Measurements from ENCODE around the gene RGS3.

The RGS3 gene

DNA sequence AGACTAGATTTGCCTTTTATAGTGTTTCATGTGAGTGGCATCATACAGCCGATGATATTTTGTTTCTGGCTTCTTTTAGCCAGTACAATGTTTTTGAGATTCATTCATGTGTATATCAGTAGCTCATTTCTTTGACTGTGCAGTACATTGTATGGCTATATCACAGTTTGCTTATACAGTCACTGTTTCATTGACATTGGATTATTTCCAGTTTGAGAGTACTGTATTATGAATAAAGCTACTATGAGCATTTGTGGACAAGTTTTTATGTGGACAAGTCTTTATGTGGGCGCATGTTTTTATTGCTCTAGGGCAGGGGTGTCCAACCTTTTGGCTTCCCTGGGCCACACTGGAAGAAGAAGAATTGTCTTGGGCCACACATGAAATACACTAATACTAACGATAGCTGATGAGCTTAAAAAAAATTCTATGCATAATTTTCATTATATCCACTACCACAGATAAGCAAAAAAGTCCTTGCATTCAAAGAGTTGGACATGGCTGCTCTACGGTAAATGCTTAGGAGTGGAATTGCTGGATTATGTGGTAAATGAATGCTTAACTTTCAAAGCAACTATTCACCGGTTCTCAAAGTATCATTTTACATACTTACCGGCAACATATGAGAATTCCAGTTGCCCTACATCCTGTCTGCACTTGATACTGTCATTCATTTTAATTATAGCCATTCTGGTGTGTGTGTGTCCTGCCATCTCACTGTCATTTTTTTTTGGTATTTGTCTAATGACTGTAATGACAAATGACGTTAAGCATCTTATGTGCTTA lies 177.8 kb downstream of the RGS3 start:
- no peak overlapping the region for H3K18ac ChIP-seq (ENCODE audit: low read length)
- H3K27me3 ChIP-seq (ENCODE audit: control insufficient read depth in 3 of 3, insufficient read depth in 3 of 3, low read depth in 1 of 3, low read length in 3 of 3): no peaks in the 10 kb centered on the region
- H2AFZ ChIP-seq (ENCODE audit: low read length): no peak overlapping the region
- H3K4me1 ChIP-seq (ENCODE audit: control insufficient read depth in 2 of 2, insufficient read depth in 1 of 2, low read depth in 1 of 2, low read length in 2 of 2): peaks cover 0 to 7% of the 10 kb centered on the region in 2 donors
- no peaks in the 10 kb centered on the region for H3K9me3 ChIP-seq (replicated peaks in 1 of 2; ENCODE audit: control insufficient read depth in 2 of 2, insufficient read depth in 1 of 2, low read depth in 1 of 2, low read length in 2 of 2)
- no peak overlapping the region for H2BK120ac ChIP-seq (ENCODE audit: low read depth, low read length)
- H3K27ac ChIP-seq (replicated peaks; ENCODE audit: low read length): no peak overlapping the region
- no peak overlapping the region for H2BK5ac ChIP-seq (ENCODE audit: low read length)
- H3K4ac ChIP-seq (ENCODE audit: low read length): no peak overlapping the region
- H2BK12ac ChIP-seq (ENCODE audit: low read length): no peak overlapping the region
- H2AK5ac ChIP-seq (ENCODE audit: low read depth, low read length): no peak overlapping the region
- H3K14ac ChIP-seq (ENCODE audit: low read length): no peak overlapping the region
- H3K23ac ChIP-seq (ENCODE audit: low read depth, low read length, poor library complexity): no peak overlapping the region
- no peaks in the 10 kb centered on the region for H3K36me3 ChIP-seq (replicated peaks in 1 of 2; ENCODE audit: control insufficient read depth in 2 of 2, insufficient read depth in 2 of 2, low read length in 2 of 2)
- H4K8ac ChIP-seq (ENCODE audit: low read depth, low read length): no peak overlapping the region
- no peak overlapping the region for H4K91ac ChIP-seq (ENCODE audit: low read depth, low read length, poor library complexity)
- H3K9ac ChIP-seq (ENCODE audit: low read depth, low read length, poor library complexity): no peak overlapping the region
- no peaks in the 10 kb centered on the region for H3K79me1 ChIP-seq (ENCODE audit: low read depth, low read length)
- H2BK15ac ChIP-seq (ENCODE audit: low read length): no peak overlapping the region
- no peak for DNase-seq (ENCODE audit: low spot score)
- no CpG with 5 or more reads among the region's 7 CpGs for WGBS, 2 donors (ENCODE audit: extremely low coverage in 2 of 2, insufficient read length in 2 of 2, insufficient replicate concordance in 1 of 2)
- H3K4me2 ChIP-seq (ENCODE audit: insufficient read depth, low read length, poor library complexity, severe bottlenecking): no peak overlapping the region
- no peak overlapping the region for H3K4me3 ChIP-seq (ENCODE audit: low read length in 2 of 2)

GRCh38 chr9:113644321-113644720 lies 180.8 kb downstream of the RGS3 start:
- no peak overlapping the region for H4K91ac ChIP-seq (ENCODE audit: low read depth, low read length, poor library complexity)
- peaks cover 0 to 6% of the 10 kb centered on the region in 2 donors for H3K4me1 ChIP-seq (ENCODE audit: control insufficient read depth in 2 of 2, insufficient read depth in 1 of 2, low read depth in 1 of 2, low read length in 2 of 2)
- no peaks in the 10 kb centered on the region for H3K79me1 ChIP-seq (ENCODE audit: low read depth, low read length)
- no peak overlapping the region for H3K4me2 ChIP-seq (ENCODE audit: insufficient read depth, low read length, poor library complexity, severe bottlenecking)
- no peak overlapping the region for H2BK120ac ChIP-seq (ENCODE audit: low read depth, low read length)
- no peak overlapping the region for H3K27ac ChIP-seq (replicated peaks; ENCODE audit: low read length)
- H3K4ac ChIP-seq (ENCODE audit: low read length): no peak overlapping the region
- H3K27me3 ChIP-seq (ENCODE audit: control insufficient read depth in 3 of 3, insufficient read depth in 3 of 3, low read depth in 1 of 3, low read length in 3 of 3): no peaks in the 10 kb centered on the region
- H3K4me3 ChIP-seq (ENCODE audit: low read length in 2 of 2): no peak overlapping the region
- no peak overlapping the region for H2BK15ac ChIP-seq (ENCODE audit: low read length)
- H3K23ac ChIP-seq (ENCODE audit: low read depth, low read length, poor library complexity): no peak overlapping the region
- H3K18ac ChIP-seq (ENCODE audit: low read length): no peak overlapping the region
- H2BK12ac ChIP-seq (ENCODE audit: low read length): no peak overlapping the region
- H2AFZ ChIP-seq (ENCODE audit: low read length): no peak overlapping the region
- no peak overlapping the region for H3K14ac ChIP-seq (ENCODE audit: low read length)
- no peak overlapping the region for H2AK5ac ChIP-seq (ENCODE audit: low read depth, low read length)
- DNase-seq (ENCODE audit: low spot score): no peak
- H3K9me3 ChIP-seq (replicated peaks in 1 of 2; ENCODE audit: control insufficient read depth in 2 of 2, insufficient read depth in 1 of 2, low read depth in 1 of 2, low read length in 2 of 2): no peaks in the 10 kb centered on the region
- H3K9ac ChIP-seq (ENCODE audit: low read depth, low read length, poor library complexity): no peak overlapping the region
- no CpG with 5 or more reads among the region's 2 CpGs for whole genome bisulfite sequencing, 2 donors (ENCODE audit: extremely low coverage in 2 of 2, insufficient read length in 2 of 2, insufficient replicate concordance in 1 of 2)
- no peaks in the 10 kb centered on the region for H3K36me3 ChIP-seq (replicated peaks in 1 of 2; ENCODE audit: control insufficient read depth in 2 of 2, insufficient read depth in 2 of 2, low read length in 2 of 2)
- no peak overlapping the region for H4K8ac ChIP-seq (ENCODE audit: low read depth, low read length)
- no peak overlapping the region for H2BK5ac ChIP-seq (ENCODE audit: low read length)

GRCh38 chr9:113645227-113645977 lies 181.9 kb downstream of the RGS3 start:
- no CpG with 5 or more reads among the region's 15 CpGs for WGBS, 2 donors (ENCODE audit: extremely low coverage in 2 of 2, insufficient read length in 2 of 2, insufficient replicate concordance in 1 of 2)
- Histone ChIP-seq H3K36me3 (replicated peaks in 1 of 2; ENCODE audit: control insufficient read depth in 2 of 2, insufficient read depth in 2 of 2, low read length in 2 of 2) (no peaks in the 10 kb centered on the region), H3K14ac (ENCODE audit: low read length) (no peak overlapping the region), H3K23ac (ENCODE audit: low read depth, low read length, poor library complexity) (no peak overlapping the region), H2AK5ac (ENCODE audit: low read depth, low read length) (peak overlapping the region; percentile 1), H2BK5ac (ENCODE audit: low read length) (no peak overlapping the region), H3K4me1 (ENCODE audit: control insufficient read depth in 2 of 2, insufficient read depth in 1 of 2, low read depth in 1 of 2, low read length in 2 of 2) (peaks cover 2 to 11% of the 10 kb centered on the region in 2 donors), H2BK15ac (ENCODE audit: low read length) (no peak overlapping the region), H3K18ac (ENCODE audit: low read length) (no peak overlapping the region), H2AFZ (ENCODE audit: low read length) (no peak overlapping the region), H3K4me3 (ENCODE audit: low read length in 2 of 2) (no peak overlapping the region), H2BK12ac (ENCODE audit: low read length) (no peak overlapping the region), H4K91ac (ENCODE audit: low read depth, low read length, poor library complexity) (no peak overlapping the region), H3K9ac (ENCODE audit: low read depth, low read length, poor library complexity) (no peak overlapping the region), H3K27me3 (ENCODE audit: control insufficient read depth in 3 of 3, insufficient read depth in 3 of 3, low read depth in 1 of 3, low read length in 3 of 3) (no peaks in the 10 kb centered on the region), H3K79me1 (ENCODE audit: low read depth, low read length) (no peaks in the 10 kb centered on the region), H3K4ac (ENCODE audit: low read length) (no peak overlapping the region), H2BK120ac (ENCODE audit: low read depth, low read length) (no peak overlapping the region), H3K27ac (replicated peaks; ENCODE audit: low read length) (no peak overlapping the region), H4K8ac (ENCODE audit: low read depth, low read length) (no peak overlapping the region), H3K4me2 (ENCODE audit: insufficient read depth, low read length, poor library complexity, severe bottlenecking) (no peak overlapping the region), H3K9me3 (replicated peaks in 1 of 2; ENCODE audit: control insufficient read depth in 2 of 2, insufficient read depth in 1 of 2, low read depth in 1 of 2, low read length in 2 of 2) (no peaks in the 10 kb centered on the region)
- DNase-seq (ENCODE audit: low spot score): no peak

DNA sequence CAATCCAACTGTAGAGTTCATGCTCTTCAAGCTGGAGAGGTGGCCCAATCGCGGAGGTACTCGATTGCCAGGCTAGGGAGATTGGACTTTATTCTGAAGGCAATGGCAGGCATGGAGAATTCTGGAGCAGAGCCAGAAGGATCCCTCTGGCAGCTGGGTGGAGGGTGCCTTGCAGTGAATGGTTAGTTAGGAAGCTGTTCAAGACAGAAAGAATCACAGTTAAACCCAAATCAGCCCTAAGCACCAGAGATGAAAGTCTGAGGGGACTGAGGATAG lies 182.4 kb downstream of the RGS3 start:
- H3K23ac ChIP-seq (ENCODE audit: low read depth, low read length, poor library complexity): no peak overlapping the region
- no peak overlapping the region for H2BK5ac ChIP-seq (ENCODE audit: low read length)
- no peak overlapping the region for H3K4ac ChIP-seq (ENCODE audit: low read length)
- no peak overlapping the region for H3K18ac ChIP-seq (ENCODE audit: low read length)
- H3K9ac ChIP-seq (ENCODE audit: low read depth, low read length, poor library complexity): no peak overlapping the region
- H3K27me3 ChIP-seq (ENCODE audit: control insufficient read depth in 3 of 3, insufficient read depth in 3 of 3, low read depth in 1 of 3, low read length in 3 of 3): no peaks in the 10 kb centered on the region
- no CpG with 5 or more reads among the region's 3 CpGs for WGBS, 2 donors (ENCODE audit: extremely low coverage in 2 of 2, insufficient read length in 2 of 2, insufficient replicate concordance in 1 of 2)
- no peak overlapping the region for H3K27ac ChIP-seq (replicated peaks; ENCODE audit: low read length)
- H2BK15ac ChIP-seq (ENCODE audit: low read length): no peak overlapping the region
- no peak overlapping the region for H2BK12ac ChIP-seq (ENCODE audit: low read length)
- no peaks in the 10 kb centered on the region for H3K79me1 ChIP-seq (ENCODE audit: low read depth, low read length)
- no peaks in the 10 kb centered on the region for H3K9me3 ChIP-seq (replicated peaks in 1 of 2; ENCODE audit: control insufficient read depth in 2 of 2, insufficient read depth in 1 of 2, low read depth in 1 of 2, low read length in 2 of 2)
- H3K4me3 ChIP-seq (ENCODE audit: low read length in 2 of 2): no peak overlapping the region
- peak overlapping the region; percentile 47 for H2BK120ac ChIP-seq (ENCODE audit: low read depth, low read length)
- no peak overlapping the region for H3K14ac ChIP-seq (ENCODE audit: low read length)
- H4K8ac ChIP-seq (ENCODE audit: low read depth, low read length): no peak overlapping the region
- H4K91ac ChIP-seq (ENCODE audit: low read depth, low read length, poor library complexity): no peak overlapping the region
- DNase-seq (ENCODE audit: low spot score): no peak
- no peak overlapping the region for H3K4me2 ChIP-seq (ENCODE audit: insufficient read depth, low read length, poor library complexity, severe bottlenecking)
- peaks cover 7 to 16% of the 10 kb centered on the region in 2 donors for H3K4me1 ChIP-seq (ENCODE audit: control insufficient read depth in 2 of 2, insufficient read depth in 1 of 2, low read depth in 1 of 2, low read length in 2 of 2)
- H2AK5ac ChIP-seq (ENCODE audit: low read depth, low read length): no peak overlapping the region
- H3K36me3 ChIP-seq (replicated peaks in 1 of 2; ENCODE audit: control insufficient read depth in 2 of 2, insufficient read depth in 2 of 2, low read length in 2 of 2): no peaks in the 10 kb centered on the region
- no peak overlapping the region for H2AFZ ChIP-seq (ENCODE audit: low read length)
